NCI-H2029 treated with DMSO at 0.1 percent for 48 hours (cell line): ENCODE measurements around the gene DYDC2.
"Not testable (repeated sequence)": the region's sequence is repeated elsewhere in the genome, so short reads cannot be mapped to it uniquely, and the experiment has no call there.

Experiments
- DNase-seq: peaks from one replicate; lab custom pipeline; 2025; lab: John Stamatoyannopoulos, UW

The DYDC2 gene

GRCh38 chr10:80413271-80413996 lies 56.9 kb downstream of the DYDC2 start:
- DNase-seq: no peak

GRCh38 chr10:80414142-80414895 lies 57.7 kb downstream of the DYDC2 start:
- no peak for DNase-seq

- no peak for DNase-seq
These were observed 59.3 kb downstream of the DYDC2 start for GRCh38 chr10:80415734-80416478.

GRCh38 chr10:80416479-80417098 lies 60.0 kb downstream of the DYDC2 start:
- no peak for DNase-seq

- DNase-seq: not testable (repeated sequence)
These were observed 60.7 kb downstream of the DYDC2 start for GRCh38 chr10:80417256-80417655.
